8988T (cell line): Measurements from ENCODE around the gene CGN.
"Not testable (repeated sequence)": the region's sequence is repeated elsewhere in the genome, so short reads cannot be mapped to it uniquely, and the experiment has no call there.

Experiments used
- DNase-seq: peaks from one replicate; pipeline ENCODE4 v3.0.0; 2011

CGN gene

GRCh38 chr1:151501474-151501873 is 9.7 kb upstream of the CGN start:
- no peak for DNase-seq

- no peak for DNase-seq
Measured at GRCh38 chr1:151502035-151502700, 9.0 kb upstream of the CGN start.

- no peak for DNase-seq
Measured at GRCh38 chr1:151502859-151503780, 8.1 kb upstream of the CGN start.

- no peak for DNase-seq
Measured at GRCh38 chr1:151504252-151504651, 6.9 kb upstream of the CGN start.

- DNase-seq, result no peak
Measured at GRCh38 chr1:151504759-151505158, 6.4 kb upstream of the CGN start.

- no peak for DNase-seq
Measured at GRCh38 chr1:151508833-151509232, 2.4 kb upstream of the CGN start.

- DNase-seq, result no peak
Measured at GRCh38 chr1:151509350-151510019, 1.7 kb upstream of the CGN start.

- no peak for DNase-seq
Measured at GRCh38 chr1:151510020-151510405, 1.2 kb upstream of the CGN start.

- no peak for DNase-seq
Measured at GRCh38 chr1:151510614-151510956, 602 bp upstream of the CGN start.

- no peak for DNase-seq
Measured at GRCh38 chr1:151511636-151512215, 539 bp downstream of the CGN start.

- DNase-seq, result no peak
Measured at GRCh38 chr1:151512326-151512725, 1.1 kb downstream of the CGN start.

- DNase-seq, result no peak
Measured at GRCh38 chr1:151512801-151513625, 1.8 kb downstream of the CGN start.

- no peak for DNase-seq
Measured at GRCh38 chr1:151513626-151514121, 2.5 kb downstream of the CGN start.

- DNase-seq, result no peak
Measured at GRCh38 chr1:151514366-151514765, 3.2 kb downstream of the CGN start.

GRCh38 chr1:151515265-151515664 is 4.1 kb downstream of the CGN start:
- DNase-seq, result no peak

- DNase-seq, result peak; percentile 48
Measured at GRCh38 chr1:151516031-151516511, 4.9 kb downstream of the CGN start.

- no peak for DNase-seq
Measured at GRCh38 chr1:151518431-151518830, 7.2 kb downstream of the CGN start.

- no peak for DNase-seq
Measured at GRCh38 chr1:151518936-151519335, 7.7 kb downstream of the CGN start.

- DNase-seq, result no peak
Measured at GRCh38 chr1:151519667-151520066, 8.5 kb downstream of the CGN start.

- DNase-seq, result no peak
Measured at GRCh38 chr1:151520359-151520758, 9.2 kb downstream of the CGN start.

GRCh38 chr1:151522427-151522826 is 11.2 kb downstream of the CGN start:
- DNase-seq, result not testable (repeated sequence)

- DNase-seq, result no peak
Measured at GRCh38 chr1:151523326-151523725, 12.1 kb downstream of the CGN start.
